Measurements from ENCODE around the gene IL1RAP. TPM values are rescaled to one million over a fixed set of nuclear protein-coding genes. Genes with fewer than 3 reads are reported as not detected.
"Not testable (repeated sequence)": the region's sequence is repeated elsewhere in the genome, so short reads cannot be mapped to it uniquely, and the experiment has no call there.

The IL1RAP gene
- total RNA-seq, 2 experiments from 2014 or later, result 14.8 to 15.8 TPM

GRCh38 chr3:190658106-190658505, 144.2 kb downstream of the IL1RAP start:
- ChIA-PET POLR2A (no interaction called here), CTCF (no interaction called here)
- no peak for DNase-seq
- Mint-ChIP-seq H3K27ac (no peak overlapping the region), H3K27me3 (peaks cover 17% of the 10 kb centered on the region), H3K36me3 (no peaks in the 10 kb centered on the region), H3K4me3 (no peak overlapping the region), H3K4me1 (ENCODE audit: low read depth) (no peaks in the 10 kb centered on the region), H3K9me3 (no peaks in the 10 kb centered on the region)
- intact Hi-C loops (cut with micrococcal nuclease), result no loop called here

- H3K4me3 Mint-ChIP-seq, result no peak overlapping the region
- intact Hi-C loops (cut with micrococcal nuclease), result no loop called here
- no peaks in the 10 kb centered on the region for H3K36me3 Mint-ChIP-seq
- no peak for DNase-seq
- H3K27me3 Mint-ChIP-seq, result peaks cover 14% of the 10 kb centered on the region
- ChIA-PET POLR2A (no interaction called here), CTCF (no interaction called here)
- no peaks in the 10 kb centered on the region for H3K9me3 Mint-ChIP-seq
- H3K4me1 Mint-ChIP-seq (ENCODE audit: low read depth), result no peaks in the 10 kb centered on the region
- no peak overlapping the region for H3K27ac Mint-ChIP-seq
Measured at GRCh38 chr3:190666821-190667220, 152.9 kb downstream of the IL1RAP start.

- no peaks in the 10 kb centered on the region for H3K9me3 Mint-ChIP-seq
- peaks cover 6% of the 10 kb centered on the region for H3K27me3 Mint-ChIP-seq
- no peak overlapping the region for H3K4me3 Mint-ChIP-seq
- intact Hi-C loops (cut with micrococcal nuclease), result no loop called here
- H3K4me1 Mint-ChIP-seq (ENCODE audit: low read depth), result no peaks in the 10 kb centered on the region
- ChIA-PET CTCF (no interaction called here), POLR2A (no interaction called here)
- DNase-seq, result no peak
- H3K27ac Mint-ChIP-seq, result no peak overlapping the region
- H3K36me3 Mint-ChIP-seq, result no peaks in the 10 kb centered on the region
Measured at GRCh38 chr3:190671658-190672057, 157.8 kb downstream of the IL1RAP start.

- H3K36me3 Mint-ChIP-seq, result no peaks in the 10 kb centered on the region
- intact Hi-C loops (cut with micrococcal nuclease), result no loop called here
- CTCF ChIA-PET, result interaction anchor here (0.8 kb wide), 1 partner anchor 60 kb away, joined by 5 read pairs; no protein-coding TSS in a partner anchor
Measured at GRCh38 chr3:190673148-190673547, 159.3 kb downstream of the IL1RAP start.

GRCh38 chr3:190676481-190676880, 162.6 kb downstream of the IL1RAP start:
- ChIA-PET POLR2A (no interaction called here), CTCF (no interaction called here)
- Mint-ChIP-seq H3K27ac (no peak overlapping the region), H3K27me3 (peaks cover 5% of the 10 kb centered on the region), H3K4me3 (no peak overlapping the region), H3K9me3 (peaks cover 3% of the 10 kb centered on the region), H3K4me1 (ENCODE audit: low read depth) (no peaks in the 10 kb centered on the region), H3K36me3 (no peaks in the 10 kb centered on the region)
- intact Hi-C loops (cut with micrococcal nuclease), result no loop called here
- DNase-seq, result no peak

More at GRCh38 chr3:190673148-190673547, 159.3 kb downstream of the IL1RAP start:
- Mint-ChIP-seq H3K27me3 (peaks cover 3% of the 10 kb centered on the region), H3K9me3 (peaks cover 2% of the 10 kb centered on the region), H3K4me1 (ENCODE audit: low read depth) (no peaks in the 10 kb centered on the region), H3K4me3 (no peak overlapping the region), H3K27ac (no peak overlapping the region)
- POLR2A ChIA-PET, result no interaction called here
- DNase-seq, result no peak

DNA sequence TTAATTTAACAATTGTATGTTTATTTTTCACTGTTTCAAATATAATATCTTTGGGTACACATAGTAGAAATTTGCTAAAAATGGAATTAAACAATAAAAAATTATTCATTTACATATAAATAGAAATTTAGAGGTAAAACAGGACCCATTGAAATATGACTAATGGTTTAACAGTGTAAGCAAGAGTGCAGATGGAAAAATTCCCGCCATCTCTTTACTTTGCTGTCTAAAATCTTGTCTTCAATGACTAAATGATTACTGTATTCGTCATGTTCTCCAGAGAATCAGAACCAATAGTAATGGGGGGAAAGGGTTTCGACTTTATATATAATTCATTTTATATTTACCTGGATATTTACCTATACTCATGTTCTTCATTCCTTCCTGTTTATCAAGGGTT, 163.1 kb downstream of the IL1RAP start:
- ChIA-PET CTCF (no interaction called here), POLR2A (no interaction called here)
- H3K36me3 Mint-ChIP-seq, result no peaks in the 10 kb centered on the region
- H3K4me3 Mint-ChIP-seq, result no peak overlapping the region
- no peak overlapping the region for H3K27ac Mint-ChIP-seq
- H3K27me3 Mint-ChIP-seq, result peaks cover 3% of the 10 kb centered on the region
- intact Hi-C loops (cut with micrococcal nuclease), result no loop called here
- DNase-seq, result no peak
- H3K9me3 Mint-ChIP-seq, result peaks cover 3% of the 10 kb centered on the region
- no peaks in the 10 kb centered on the region for H3K4me1 Mint-ChIP-seq (ENCODE audit: low read depth)

DNA sequence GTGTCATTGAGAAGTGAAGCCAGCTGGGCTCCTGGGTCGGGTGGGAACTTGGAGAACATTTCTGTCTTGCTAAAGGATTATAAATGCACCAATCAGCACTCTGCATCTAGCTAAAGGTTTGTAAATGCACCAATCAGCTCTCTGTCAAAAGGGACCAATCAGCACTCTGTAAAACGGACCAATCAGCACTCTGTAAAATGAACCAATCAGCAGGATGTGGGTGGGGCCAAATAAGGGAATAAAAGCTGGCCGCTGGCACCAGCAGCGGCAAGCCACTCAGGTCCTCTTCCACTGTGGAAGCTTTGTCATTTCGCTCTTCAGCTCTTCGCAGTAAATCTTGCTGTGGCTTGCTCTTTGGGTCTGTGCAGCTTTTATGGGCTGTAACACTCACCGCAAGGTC, 164.0 kb downstream of the IL1RAP start:
- H3K27me3 Mint-ChIP-seq; H3K4me1 Mint-ChIP-seq (ENCODE audit: low read depth); intact Hi-C loops (cut with micrococcal nuclease); H3K4me3 Mint-ChIP-seq; H3K36me3 Mint-ChIP-seq; H3K27ac Mint-ChIP-seq; H3K9me3 Mint-ChIP-seq; POLR2A ChIA-PET; DNase-seq: not testable (repeated sequence)
- CTCF ChIA-PET, result interaction anchor here (1.2 kb wide), 1 partner anchor 18 kb away, joined by 3 read pairs; no protein-coding TSS in a partner anchor

- Mint-ChIP-seq H3K9me3 (peaks cover 3% of the 10 kb centered on the region), H3K36me3 (no peaks in the 10 kb centered on the region), H3K4me1 (ENCODE audit: low read depth) (no peaks in the 10 kb centered on the region), H3K27ac (no peak overlapping the region), H3K27me3 (peaks cover 3% of the 10 kb centered on the region), H3K4me3 (no peak overlapping the region)
- no peak for DNase-seq
- intact Hi-C loops (cut with micrococcal nuclease), result no loop called here
- ChIA-PET POLR2A (no interaction called here), CTCF (no interaction called here)
Measured at GRCh38 chr3:190680691-190681090, 166.8 kb downstream of the IL1RAP start.

DNA sequence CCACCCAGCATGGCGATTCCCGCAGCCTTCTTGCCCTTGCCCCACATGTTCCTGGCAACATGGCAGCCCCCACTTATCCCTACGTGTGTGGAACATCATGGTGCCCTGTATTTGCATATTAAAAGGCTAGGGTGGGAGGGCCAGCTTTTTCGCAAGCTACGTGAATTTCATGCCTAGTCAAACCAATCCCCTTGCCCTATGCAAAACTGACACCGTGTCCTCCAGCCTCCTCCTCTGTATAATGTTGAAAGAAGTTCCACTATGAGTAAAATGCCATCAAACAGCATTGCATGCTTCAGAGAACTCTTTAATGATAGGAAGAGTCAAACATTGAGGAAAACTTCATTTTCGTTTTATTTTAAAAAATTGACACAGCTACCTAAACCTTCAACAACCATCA, 170.9 kb downstream of the IL1RAP start:
- H3K27ac Mint-ChIP-seq, result no peak overlapping the region
- H3K9me3 Mint-ChIP-seq, result peaks cover 3% of the 10 kb centered on the region
- intact Hi-C loops (cut with micrococcal nuclease), result no loop called here
- H3K36me3 Mint-ChIP-seq, result no peaks in the 10 kb centered on the region
- no peak for DNase-seq
- CTCF ChIA-PET, result interaction anchor here (1.0 to 1.8 kb wide), 2 partner anchors 11 to 13 kb away, joined by 3 to 5 read pairs; no protein-coding TSS in a partner anchor
- POLR2A ChIA-PET, result no interaction called here
- H3K4me3 Mint-ChIP-seq, result no peak overlapping the region
- peaks cover 7% of the 10 kb centered on the region for H3K27me3 Mint-ChIP-seq
- no peaks in the 10 kb centered on the region for H3K4me1 Mint-ChIP-seq (ENCODE audit: low read depth)

DNA sequence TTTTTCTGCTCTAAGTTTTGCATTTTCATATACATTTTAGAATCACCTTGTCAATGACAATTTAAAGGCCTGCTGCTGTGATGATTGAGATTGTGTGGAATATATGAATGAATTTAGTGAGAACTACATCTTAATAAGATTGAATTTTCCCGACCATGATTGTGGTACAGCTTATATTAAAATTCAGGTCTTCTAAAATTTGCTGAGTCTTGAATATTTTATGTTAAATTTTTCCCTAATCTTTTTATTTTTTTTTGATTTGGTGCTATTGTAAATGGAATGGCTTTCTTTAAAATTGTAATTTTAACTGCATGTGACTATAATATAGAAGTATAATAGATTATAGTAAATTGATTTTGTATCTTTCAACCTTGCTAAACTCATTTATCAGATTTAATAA, 172.1 kb downstream of the IL1RAP start:
- ChIA-PET CTCF (interaction anchor here (0.8 kb wide), 1 partner anchor 765 kb away, joined by 3 read pairs; no protein-coding TSS in a partner anchor), POLR2A (no interaction called here)
- no peak overlapping the region for H3K27ac Mint-ChIP-seq
- intact Hi-C loops (cut with micrococcal nuclease), result no loop called here
- no peak overlapping the region for H3K4me3 Mint-ChIP-seq
- H3K9me3 Mint-ChIP-seq, result peaks cover 3% of the 10 kb centered on the region
- no peak for DNase-seq
- H3K4me1 Mint-ChIP-seq (ENCODE audit: low read depth), result no peaks in the 10 kb centered on the region
- peaks cover 12% of the 10 kb centered on the region for H3K27me3 Mint-ChIP-seq
- H3K36me3 Mint-ChIP-seq, result no peaks in the 10 kb centered on the region

DNA sequence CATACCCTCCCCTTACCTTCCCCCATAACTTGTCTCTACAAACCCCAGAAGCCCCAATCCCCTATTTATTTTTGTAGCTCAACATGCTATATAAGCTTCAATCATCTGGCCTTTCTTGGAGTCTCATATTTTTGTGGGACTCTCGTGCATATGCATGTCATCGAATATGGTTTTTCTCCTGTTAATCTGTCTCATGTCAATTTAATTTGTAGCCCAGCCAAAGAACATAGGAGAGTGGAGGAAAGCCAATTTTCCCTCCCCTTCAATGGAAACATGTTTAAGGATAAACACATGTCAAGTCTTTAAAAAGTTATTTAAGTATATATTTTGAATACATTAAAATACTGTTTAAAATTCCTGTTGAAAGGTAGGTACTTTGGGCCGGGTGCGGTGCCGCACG, 176.4 kb downstream of the IL1RAP start:
- CTCF ChIA-PET, result no interaction called here
- Mint-ChIP-seq H3K4me1 (ENCODE audit: low read depth) (no peaks in the 10 kb centered on the region), H3K36me3 (no peaks in the 10 kb centered on the region), H3K9me3 (peaks cover 3% of the 10 kb centered on the region), H3K4me3 (no peak overlapping the region), H3K27ac (no peak overlapping the region), H3K27me3 (peaks cover 15% of the 10 kb centered on the region)
- DNase-seq, result no peak
- POLR2A ChIA-PET, result no interaction called here
- intact Hi-C loops (cut with micrococcal nuclease), result loop anchor here (10.0 kb wide), 1 partner anchor 105 kb away; no protein-coding TSS in a partner anchor

GRCh38 chr3:190692256-190692655, 178.4 kb downstream of the IL1RAP start:
- Mint-ChIP-seq H3K4me3 (no peak overlapping the region), H3K4me1 (ENCODE audit: low read depth) (no peaks in the 10 kb centered on the region), H3K9me3 (peaks cover 3% of the 10 kb centered on the region), H3K27me3 (peaks cover 29% of the 10 kb centered on the region), H3K27ac (no peak overlapping the region), H3K36me3 (no peaks in the 10 kb centered on the region)
- CTCF ChIA-PET, result no interaction called here
- POLR2A ChIA-PET, result no interaction called here
- intact Hi-C loops (cut with micrococcal nuclease), result loop anchor here (10.0 kb wide), 1 partner anchor 107 kb away; no protein-coding TSS in a partner anchor
- DNase-seq, result no peak

- Mint-ChIP-seq H3K27ac (no peak overlapping the region), H3K9me3 (no peaks in the 10 kb centered on the region), H3K27me3 (peaks cover 28% of the 10 kb centered on the region), H3K4me3 (no peak overlapping the region), H3K4me1 (ENCODE audit: low read depth) (no peaks in the 10 kb centered on the region), H3K36me3 (no peaks in the 10 kb centered on the region)
- intact Hi-C loops (cut with micrococcal nuclease), result loop anchor here (5.0 to 10.0 kb wide), 3 partner anchors 110 to 732 kb away; no protein-coding TSS in a partner anchor
- CTCF ChIA-PET, result interaction anchor here (1.2 kb wide), 1 partner anchor 727 kb away, joined by 3 read pairs; no protein-coding TSS in a partner anchor
- POLR2A ChIA-PET, result no interaction called here
- DNase-seq, result no peak
Measured at GRCh38 chr3:190694335-190695001, 180.6 kb downstream of the IL1RAP start.

Measured in activated CD4-positive, alpha-beta memory T cell treated with anti-CD3 and anti-CD28 coated beads for 36 hours (primary cell).